NB4 (cell line): ENCODE results near the gene KRT79.

ENCODE experiments used
- MYC ChIP-seq: IDR thresholded peaks from 2 replicates; pipeline ENCODE4 v1.6.1; 2011; ENCODE audit warnings: low read depth, low read length
- POLR2A ChIP-seq: IDR thresholded peaks from 2 replicates; pipeline ENCODE4 v1.6.1; 2011; ENCODE audit warnings: mild to moderate bottlenecking; ENCODE audit not compliant: insufficient read length; ENCODE audit errors: extremely low read depth
- TF ChIP-seq, protein P1 (sequence below): IDR thresholded peaks from one replicate; pipeline ENCODE4 v1.5.1; 2012; ENCODE audit warnings: low read depth, low read length

DNA sequence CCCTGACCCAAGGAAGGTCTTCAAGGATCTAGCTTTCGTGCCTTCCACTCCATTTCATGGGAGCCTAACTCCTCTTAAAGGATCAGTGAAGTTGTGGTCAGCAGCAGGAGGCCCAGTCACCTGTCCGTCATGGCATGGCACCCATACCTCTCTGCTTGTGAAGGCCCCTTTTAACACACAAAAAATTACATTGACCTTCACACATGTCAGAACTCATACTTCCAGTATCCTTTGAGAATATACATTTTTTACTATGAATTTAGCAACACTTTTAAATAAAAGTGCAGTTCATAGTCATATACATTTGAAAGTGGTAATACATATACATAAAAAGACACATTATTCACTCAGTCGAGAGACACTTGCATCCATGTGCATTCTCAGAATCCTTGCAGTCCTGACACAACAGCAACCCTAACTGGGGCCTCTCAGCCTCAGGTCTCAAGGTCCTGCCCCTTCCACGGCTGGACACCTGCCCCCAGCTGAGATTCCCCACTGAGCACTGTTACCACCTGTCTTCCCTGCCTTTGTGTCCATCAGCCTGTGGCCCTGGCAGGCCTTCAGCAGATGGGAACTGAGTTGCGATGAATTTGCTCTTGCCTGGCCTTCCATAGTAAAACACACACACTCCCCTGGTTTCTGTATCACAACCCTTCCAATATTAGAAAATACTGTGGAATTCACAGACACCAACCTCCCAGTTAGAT, 34.5 kb downstream of the KRT79 start:
- TF ChIP-seq MYC, result no peak
- TF ChIP-seq, protein P1, sequence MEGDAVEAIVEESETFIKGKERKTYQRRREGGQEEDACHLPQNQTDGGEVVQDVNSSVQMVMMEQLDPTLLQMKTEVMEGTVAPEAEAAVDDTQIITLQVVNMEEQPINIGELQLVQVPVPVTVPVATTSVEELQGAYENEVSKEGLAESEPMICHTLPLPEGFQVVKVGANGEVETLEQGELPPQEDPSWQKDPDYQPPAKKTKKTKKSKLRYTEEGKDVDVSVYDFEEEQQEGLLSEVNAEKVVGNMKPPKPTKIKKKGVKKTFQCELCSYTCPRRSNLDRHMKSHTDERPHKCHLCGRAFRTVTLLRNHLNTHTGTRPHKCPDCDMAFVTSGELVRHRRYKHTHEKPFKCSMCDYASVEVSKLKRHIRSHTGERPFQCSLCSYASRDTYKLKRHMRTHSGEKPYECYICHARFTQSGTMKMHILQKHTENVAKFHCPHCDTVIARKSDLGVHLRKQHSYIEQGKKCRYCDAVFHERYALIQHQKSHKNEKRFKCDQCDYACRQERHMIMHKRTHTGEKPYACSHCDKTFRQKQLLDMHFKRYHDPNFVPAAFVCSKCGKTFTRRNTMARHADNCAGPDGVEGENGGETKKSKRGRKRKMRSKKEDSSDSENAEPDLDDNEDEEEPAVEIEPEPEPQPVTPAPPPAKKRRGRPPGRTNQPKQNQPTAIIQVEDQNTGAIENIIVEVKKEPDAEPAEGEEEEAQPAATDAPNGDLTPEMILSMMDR, result no peak
- TF ChIP-seq POLR2A, result no peak
